Stimulated activated naive B cell treated with anti-CD40 and anti-IgM and Interleukin-4, amounts not matched to agents 10 μg/mL and 1 μg/mL and 100 μg/mL, for 72 hours (primary cell): ENCODE measurements around the gene ARHGAP10.

ENCODE experiments used
- ATAC-seq, 2 donors: fragments of 150-1000 bp; cut with Tn5 transposase; replicated peaks; 2 replicates each; pipeline ENCODE4 v1.10.0; 2021; ENCODE audit warnings: moderate library complexity in 1 of 2
- DNase-seq: peaks from one replicate; pipeline ENCODE4 v3.0.0; 2021
- H3K27ac Mint-ChIP-seq: one replicate; pipeline ENCODE4 v1.8.0; 2022; ENCODE audit warnings: mild to moderate bottlenecking, mixed read lengths
- H3K27me3 Mint-ChIP-seq, 2 donors: one replicate each; pipeline ENCODE4 v1.8.0; 2022; ENCODE audit warnings: mixed read lengths in 2 of 2
- H3K36me3 Mint-ChIP-seq, 2 donors: one replicate each; pipeline ENCODE4 v1.8.0; 2022; ENCODE audit warnings: mixed read lengths in 2 of 2, mild to moderate bottlenecking in 1 of 2
- H3K4me1 Mint-ChIP-seq, 2 donors: one replicate each; pipeline ENCODE4 v1.8.0; 2022; ENCODE audit warnings: mixed read lengths in 2 of 2, mild to moderate bottlenecking in 1 of 2
- H3K4me3 Mint-ChIP-seq, 2 donors: one replicate each; pipeline ENCODE4 v1.8.0; 2022; ENCODE audit warnings: mild to moderate bottlenecking in 2 of 2, mixed read lengths in 2 of 2, moderate library complexity in 1 of 2
- H3K9me3 Mint-ChIP-seq, 2 donors: one replicate each; pipeline ENCODE4 v1.8.0; 2022; ENCODE audit warnings: mixed read lengths in 2 of 2, mild to moderate bottlenecking in 1 of 2

The ARHGAP10 gene

DNA sequence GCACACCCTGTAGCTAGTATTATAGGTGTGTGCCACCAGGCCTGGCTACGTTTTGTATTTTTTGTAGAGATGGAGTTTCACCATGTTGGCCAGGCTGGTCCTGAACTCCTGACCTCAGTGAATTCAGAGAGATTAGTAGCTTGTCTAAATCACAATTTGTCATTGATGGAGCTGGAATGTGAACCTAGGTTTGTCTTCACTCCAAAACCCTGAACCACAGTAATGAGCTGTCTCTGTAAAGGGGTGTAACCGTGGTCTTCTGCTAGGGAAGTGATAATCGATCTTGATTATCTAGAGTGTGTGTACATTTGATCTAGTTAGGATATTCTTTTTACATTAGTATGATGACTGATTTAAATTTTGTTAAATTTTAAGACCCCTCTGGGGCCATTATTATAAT lies 8.3 kb downstream of the ARHGAP10 start:
- H3K9me3 Mint-ChIP-seq, result peaks cover 0 to 1% of the 10 kb centered on the region in 2 donors
- DNase-seq, result no peak

DNA sequence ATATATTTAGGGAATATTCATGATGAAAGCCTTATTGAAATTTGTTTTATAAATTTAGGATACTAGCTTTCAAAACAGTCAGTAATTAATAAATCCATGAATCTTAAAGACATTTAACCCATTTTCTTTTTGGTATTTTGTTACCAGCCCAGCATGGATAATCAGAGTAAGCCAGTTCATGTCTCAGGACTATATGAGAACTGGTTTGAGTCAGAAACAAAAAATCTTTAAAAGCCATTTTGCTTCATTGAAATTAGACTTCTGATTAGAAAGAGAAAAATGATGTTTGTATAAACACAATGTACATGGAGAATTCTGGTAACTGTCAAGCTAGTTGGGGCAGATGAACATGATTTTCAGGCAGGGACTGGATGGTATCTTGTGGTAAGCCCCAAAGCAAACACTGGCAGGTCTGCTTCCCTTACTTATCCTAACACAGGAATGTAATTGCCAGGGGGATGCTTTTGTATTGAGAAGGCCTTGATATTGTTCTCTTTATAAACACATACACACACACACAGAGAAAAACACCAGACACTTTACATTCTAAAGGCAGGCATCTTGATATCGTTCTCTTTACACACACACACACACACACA lies 9.4 kb downstream of the ARHGAP10 start:
- Mint-ChIP-seq H3K36me3 (peaks cover 2 to 3% of the 10 kb centered on the region in 2 donors), H3K27me3 (peaks cover 11 to 23% of the 10 kb centered on the region in 2 donors), H3K4me3 (no peak overlapping the region), H3K4me1 (no peaks in the 10 kb centered on the region), H3K9me3 (peaks cover 0 to 1% of the 10 kb centered on the region in 2 donors), H3K27ac (no peak overlapping the region)
- DNase-seq (no peak), ATAC-seq (no peak)

More for the DNA sequence above, 8.3 kb downstream of the ARHGAP10 start:
- no peak overlapping the region for H3K27ac Mint-ChIP-seq
- peaks cover 19 to 27% of the 10 kb centered on the region in 2 donors for H3K27me3 Mint-ChIP-seq
- no peaks in the 10 kb centered on the region for H3K4me1 Mint-ChIP-seq
- H3K36me3 Mint-ChIP-seq, result peaks cover 2 to 3% of the 10 kb centered on the region in 2 donors
- no peak for ATAC-seq
- no peak overlapping the region for H3K4me3 Mint-ChIP-seq

DNA sequence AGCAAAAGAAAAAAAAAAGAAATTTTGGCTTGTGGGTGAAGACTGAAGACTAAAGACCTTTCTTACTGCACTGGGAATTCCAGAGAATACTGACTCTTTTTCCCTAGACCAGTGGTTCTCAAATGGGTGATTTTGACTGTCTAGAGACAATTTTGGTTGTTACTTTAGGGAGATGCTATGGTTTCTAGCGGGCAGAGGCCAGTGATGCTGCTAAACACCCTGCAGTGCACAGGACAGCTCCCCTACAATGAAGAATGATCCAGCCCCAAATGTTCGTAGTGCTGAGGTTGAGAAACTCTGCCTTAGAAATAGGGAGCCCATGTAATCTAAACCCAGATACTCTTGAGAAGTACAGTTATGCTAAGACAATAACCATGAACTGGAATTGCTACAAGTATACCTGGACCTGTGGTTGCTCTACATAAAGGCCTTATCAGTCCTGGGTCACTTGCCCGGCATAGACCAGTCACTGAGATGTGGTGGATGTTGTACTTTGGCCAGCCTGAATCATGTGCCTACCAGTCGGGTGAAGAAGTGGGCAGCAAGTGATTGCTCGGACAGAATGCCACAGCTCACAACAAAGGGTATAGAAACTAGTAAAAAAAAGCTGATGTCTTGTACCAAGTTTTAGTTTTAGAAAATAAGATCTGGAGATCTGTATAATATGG lies 16.0 kb downstream of the ARHGAP10 start:
- no peak overlapping the region for H3K4me3 Mint-ChIP-seq
- ATAC-seq (no peak), DNase-seq (no peak)
- H3K27me3 Mint-ChIP-seq, result peaks cover 6 to 13% of the 10 kb centered on the region in 2 donors
- H3K27ac Mint-ChIP-seq, result no peak overlapping the region
- peaks cover 2 to 3% of the 10 kb centered on the region in 2 donors for H3K36me3 Mint-ChIP-seq
- peaks cover 0 to 1% of the 10 kb centered on the region in 2 donors for H3K9me3 Mint-ChIP-seq
- H3K4me1 Mint-ChIP-seq, result no peaks in the 10 kb centered on the region

DNA sequence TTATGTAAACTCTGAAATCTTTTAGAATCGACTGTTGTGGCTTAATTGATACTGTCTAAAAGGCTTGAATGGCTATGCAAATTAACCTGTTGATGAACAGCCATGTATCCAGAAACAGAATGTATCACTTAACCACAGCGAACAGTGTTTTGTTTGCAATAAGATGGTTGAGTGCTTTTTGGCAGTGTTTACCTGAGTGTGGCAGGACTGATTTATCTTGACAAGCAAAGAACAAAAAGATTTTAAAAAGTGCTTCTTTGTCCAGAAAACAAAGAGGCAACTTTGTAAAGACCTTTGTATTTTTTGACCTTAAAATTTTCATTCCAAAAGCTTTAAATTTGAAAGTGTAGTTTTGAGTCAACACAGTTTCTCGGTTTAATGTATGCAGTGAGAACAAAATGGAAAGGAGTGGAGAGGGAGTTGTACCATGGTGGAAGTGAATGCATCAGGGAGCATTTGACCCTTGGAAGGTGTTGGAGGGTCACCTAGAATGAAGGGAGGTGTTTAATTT lies 18.0 kb downstream of the ARHGAP10 start:
- DNase-seq (no peak), ATAC-seq (no peak)
- Mint-ChIP-seq H3K27ac (no peak overlapping the region), H3K4me3 (no peak overlapping the region), H3K27me3 (peaks cover 2 to 3% of the 10 kb centered on the region in 2 donors), H3K9me3 (peaks cover 0 to 1% of the 10 kb centered on the region in 2 donors), H3K36me3 (peaks cover 2% of the 10 kb centered on the region in 2 donors), H3K4me1 (no peaks in the 10 kb centered on the region)

DNA sequence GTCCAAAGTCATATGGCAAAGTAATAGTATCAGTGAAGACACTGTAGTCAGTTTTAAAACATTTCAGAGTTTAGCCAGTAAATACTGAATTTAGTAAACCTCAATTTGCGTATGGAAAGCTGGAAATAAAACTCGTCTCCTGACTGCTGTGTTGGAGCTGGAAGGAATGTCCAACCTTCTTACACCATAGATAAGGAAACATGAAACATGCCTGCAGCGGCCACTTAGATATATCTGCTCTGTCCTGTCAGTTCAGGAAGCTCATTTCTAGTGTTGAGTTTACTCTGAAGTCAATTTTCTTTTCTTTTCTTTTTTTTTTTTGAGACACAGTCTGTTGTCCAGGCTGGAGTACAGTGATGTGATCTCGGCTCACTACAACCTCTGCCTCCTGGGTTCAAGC lies 21.2 kb downstream of the ARHGAP10 start:
- Mint-ChIP-seq H3K4me1 (no peaks in the 10 kb centered on the region), H3K36me3 (no peaks in the 10 kb centered on the region), H3K27me3 (no peaks in the 10 kb centered on the region)

DNA sequence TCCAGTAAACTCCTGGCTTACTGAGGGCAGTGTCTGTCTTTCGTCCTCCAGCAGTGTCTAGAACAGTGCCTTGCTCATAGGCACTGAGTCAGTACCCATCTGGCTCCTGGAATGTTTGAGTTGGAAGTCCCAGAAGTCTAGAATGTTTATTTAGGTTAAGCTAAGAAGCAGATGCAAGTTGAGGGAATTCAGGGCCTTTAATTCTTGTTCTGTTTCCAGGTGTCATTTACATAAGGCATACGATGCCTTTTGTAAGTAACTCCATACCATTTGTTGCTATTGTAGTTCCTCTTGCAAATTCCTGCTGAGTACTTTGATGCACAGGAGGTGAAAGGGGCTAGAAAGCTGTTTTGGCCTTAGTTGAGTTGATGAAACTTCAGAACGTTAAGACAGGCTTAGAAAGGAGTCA lies 22.2 kb downstream of the ARHGAP10 start:
- no peaks in the 10 kb centered on the region for H3K4me1 Mint-ChIP-seq
- H3K9me3 Mint-ChIP-seq, result no peaks in the 10 kb centered on the region
- ATAC-seq, result no peak

More for the DNA sequence above, 21.2 kb downstream of the ARHGAP10 start:
- Mint-ChIP-seq H3K4me3 (no peak overlapping the region), H3K9me3 (no peaks in the 10 kb centered on the region), H3K27ac (no peak overlapping the region)
- DNase-seq (no peak), ATAC-seq (no peak)

DNA sequence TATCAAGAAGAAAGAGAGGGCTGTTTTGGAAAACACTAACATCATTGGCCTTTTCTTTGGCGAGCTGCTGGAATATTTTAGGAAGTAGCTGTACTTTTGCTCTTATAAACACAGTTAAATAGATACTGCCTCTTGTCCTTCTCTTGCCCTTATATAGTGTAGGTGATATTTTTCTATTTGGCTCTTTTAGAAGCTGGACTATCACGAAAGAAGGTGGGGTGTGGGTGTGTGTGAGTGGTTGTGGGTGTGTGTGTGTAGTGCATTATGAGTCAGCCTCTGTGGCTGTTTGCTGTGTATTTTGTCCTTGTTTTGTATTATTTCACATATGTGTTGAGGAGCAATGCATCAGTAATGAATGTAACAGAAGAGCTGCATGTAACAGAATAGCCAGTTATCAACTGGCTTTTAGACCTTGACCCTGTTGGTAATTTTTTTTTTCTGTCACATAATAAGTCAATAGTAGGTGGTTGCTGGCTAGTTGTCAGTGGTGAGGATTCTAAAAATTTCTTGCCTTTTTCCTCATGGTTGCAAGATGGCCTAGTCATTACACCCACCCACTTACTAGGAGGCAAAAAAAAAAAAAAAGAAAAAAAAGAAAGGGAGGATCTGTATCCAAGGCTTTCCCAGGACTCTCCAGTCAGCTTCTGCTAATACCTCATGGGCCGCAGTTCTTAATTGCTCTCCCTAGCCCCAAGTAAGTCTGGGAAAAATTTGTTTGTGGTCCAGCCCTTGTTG lies 23.8 kb downstream of the ARHGAP10 start:
- Mint-ChIP-seq H3K27ac (no peak overlapping the region), H3K4me1 (no peaks in the 10 kb centered on the region), H3K27me3 (no peaks in the 10 kb centered on the region), H3K9me3 (no peaks in the 10 kb centered on the region), H3K4me3 (no peak overlapping the region), H3K36me3 (no peaks in the 10 kb centered on the region)
- ATAC-seq (no peak), DNase-seq (no peak)

More for the DNA sequence above, 22.2 kb downstream of the ARHGAP10 start:
- H3K4me3 Mint-ChIP-seq, result no peak overlapping the region
- no peak for DNase-seq
- no peaks in the 10 kb centered on the region for H3K27me3 Mint-ChIP-seq
- no peaks in the 10 kb centered on the region for H3K36me3 Mint-ChIP-seq
- H3K27ac Mint-ChIP-seq, result no peak overlapping the region

DNA sequence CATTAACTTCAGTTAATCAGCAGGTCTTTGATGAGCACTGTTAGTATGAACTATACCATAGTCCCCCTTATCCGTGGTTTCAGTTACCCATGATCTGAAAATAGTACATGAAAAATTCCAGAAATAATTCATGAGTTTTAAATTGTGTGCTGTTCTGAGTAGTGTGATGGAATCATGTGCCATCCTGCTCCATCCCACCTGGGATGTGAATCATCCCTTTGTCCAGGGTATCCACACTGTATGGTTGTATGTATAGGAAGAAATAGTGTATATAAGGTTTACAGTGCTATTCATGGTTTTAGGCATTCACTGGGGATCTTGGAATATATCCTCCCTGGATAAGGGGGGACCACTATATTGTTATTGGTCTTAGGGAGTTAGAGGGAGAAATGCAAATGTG lies 24.5 kb downstream of the ARHGAP10 start:
- ATAC-seq, result no peak
- Mint-ChIP-seq H3K9me3 (no peaks in the 10 kb centered on the region), H3K36me3 (no peaks in the 10 kb centered on the region), H3K4me3 (no peak overlapping the region), H3K27ac (no peak overlapping the region), H3K4me1 (no peaks in the 10 kb centered on the region), H3K27me3 (no peaks in the 10 kb centered on the region)
- no peak for DNase-seq

DNA sequence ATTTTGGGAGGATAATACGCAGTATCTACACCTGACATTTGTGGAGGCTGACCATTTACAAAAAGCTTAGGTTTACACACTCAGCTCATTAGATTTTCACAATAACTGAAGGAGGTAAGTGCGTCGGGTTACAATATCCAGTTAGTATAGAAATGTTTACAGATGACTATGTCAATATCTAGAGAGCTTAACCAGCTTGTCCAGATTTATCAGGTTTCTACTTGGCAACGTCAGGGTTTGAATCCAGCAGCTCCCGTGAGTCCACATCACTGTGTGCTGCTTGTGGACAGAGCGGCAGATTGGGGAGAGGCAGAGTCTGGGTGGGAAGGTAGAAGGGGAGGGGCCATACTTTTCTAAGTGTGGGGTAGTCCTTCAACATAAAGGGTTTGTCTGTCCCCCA lies 28.3 kb downstream of the ARHGAP10 start:
- no peak for ATAC-seq
- Mint-ChIP-seq H3K4me1 (no peaks in the 10 kb centered on the region), H3K36me3 (no peaks in the 10 kb centered on the region), H3K27ac (no peak overlapping the region), H3K4me3 (no peak overlapping the region), H3K27me3 (no peaks in the 10 kb centered on the region), H3K9me3 (no peaks in the 10 kb centered on the region)
- DNase-seq, result no peak

DNA sequence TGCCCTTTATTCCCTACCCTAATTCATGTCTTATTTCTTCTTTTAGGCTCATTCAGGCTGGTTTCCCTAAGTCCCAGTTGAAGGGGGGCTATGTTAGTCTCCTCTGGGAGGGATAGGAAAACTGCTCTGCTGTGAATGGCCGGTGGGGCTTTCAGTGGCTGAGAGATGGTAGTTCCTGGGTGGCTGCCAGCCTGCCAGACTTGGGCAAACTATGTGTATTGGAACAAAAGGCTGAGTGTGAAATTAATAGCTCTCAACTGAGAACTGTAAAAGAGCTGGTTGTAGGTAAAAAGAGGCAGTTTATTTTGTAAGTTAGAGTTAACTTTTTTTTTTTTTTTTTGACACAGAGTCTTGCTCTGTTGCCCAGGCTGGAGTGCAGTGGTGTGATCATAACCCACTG lies 28.8 kb downstream of the ARHGAP10 start:
- H3K36me3 Mint-ChIP-seq, result no peaks in the 10 kb centered on the region
- no peaks in the 10 kb centered on the region for H3K4me1 Mint-ChIP-seq
- no peak for ATAC-seq
- no peak overlapping the region for H3K27ac Mint-ChIP-seq
- no peaks in the 10 kb centered on the region for H3K27me3 Mint-ChIP-seq
- H3K4me3 Mint-ChIP-seq, result no peak overlapping the region
- no peak for DNase-seq
- no peaks in the 10 kb centered on the region for H3K9me3 Mint-ChIP-seq

DNA sequence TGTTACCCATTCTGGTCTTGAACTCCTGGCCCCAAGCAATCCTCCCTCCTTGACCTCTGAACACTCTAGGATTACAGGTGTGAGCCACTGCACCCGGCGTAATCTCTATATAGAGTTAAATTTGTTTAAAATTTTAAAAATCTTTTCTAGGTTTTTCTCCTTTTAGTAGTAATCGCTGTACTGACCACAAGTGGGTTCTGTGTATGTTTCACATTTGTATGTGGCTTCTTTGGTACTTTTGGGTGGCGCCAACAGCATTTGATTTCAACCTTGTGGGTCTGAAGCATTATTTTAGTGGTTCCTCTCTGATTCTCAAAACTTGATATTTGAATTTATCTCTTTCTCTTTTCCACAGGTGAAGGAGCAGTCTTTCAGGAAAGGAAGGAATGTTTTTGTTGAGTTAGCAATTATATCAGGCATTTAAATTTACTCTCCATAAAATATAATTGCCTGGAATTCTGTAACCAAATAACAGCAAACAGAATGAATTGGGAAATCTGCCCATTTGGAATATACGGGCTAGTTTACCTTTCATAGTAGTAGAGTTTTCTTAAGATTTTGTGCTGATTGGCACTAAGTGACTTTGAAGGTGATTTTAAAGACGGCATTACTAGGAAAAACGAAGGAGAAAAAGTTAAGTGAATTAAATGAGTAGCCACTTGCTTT lies 29.5 kb downstream of the ARHGAP10 start:
- H3K4me3 Mint-ChIP-seq, result no peak overlapping the region
- no peak for ATAC-seq

DNA sequence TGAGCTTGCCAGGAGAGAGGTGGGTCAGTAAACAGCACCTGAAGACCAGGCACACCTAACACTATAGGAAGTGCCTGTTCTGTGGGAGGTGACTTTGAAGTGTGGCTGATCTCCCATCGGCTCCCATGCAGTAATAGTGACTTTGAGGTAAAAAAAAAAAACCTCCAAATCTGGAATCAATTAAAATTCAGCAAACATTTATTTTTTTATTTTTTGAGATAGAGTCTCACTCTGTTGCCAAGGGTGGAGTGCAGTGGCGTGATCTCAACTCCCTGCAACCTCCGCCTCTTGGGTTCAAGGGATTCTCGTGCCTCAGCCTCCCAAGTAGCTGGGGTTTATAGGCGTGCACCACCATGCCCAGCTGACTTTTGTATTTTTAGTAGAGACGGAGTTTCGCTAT lies 32.4 kb downstream of the ARHGAP10 start:
- H3K4me1 Mint-ChIP-seq, result no peaks in the 10 kb centered on the region
- H3K27ac Mint-ChIP-seq, result no peak overlapping the region
- no peak for ATAC-seq
- H3K4me3 Mint-ChIP-seq, result no peak overlapping the region
- H3K9me3 Mint-ChIP-seq, result no peaks in the 10 kb centered on the region
- DNase-seq, result no peak
- no peaks in the 10 kb centered on the region for H3K36me3 Mint-ChIP-seq
- H3K27me3 Mint-ChIP-seq, result no peaks in the 10 kb centered on the region

More for the DNA sequence above, 29.5 kb downstream of the ARHGAP10 start:
- H3K4me1 Mint-ChIP-seq, result no peaks in the 10 kb centered on the region
- H3K27ac Mint-ChIP-seq, result no peak overlapping the region
- no peak for DNase-seq
- no peaks in the 10 kb centered on the region for H3K27me3 Mint-ChIP-seq
- no peaks in the 10 kb centered on the region for H3K9me3 Mint-ChIP-seq
- no peaks in the 10 kb centered on the region for H3K36me3 Mint-ChIP-seq

DNA sequence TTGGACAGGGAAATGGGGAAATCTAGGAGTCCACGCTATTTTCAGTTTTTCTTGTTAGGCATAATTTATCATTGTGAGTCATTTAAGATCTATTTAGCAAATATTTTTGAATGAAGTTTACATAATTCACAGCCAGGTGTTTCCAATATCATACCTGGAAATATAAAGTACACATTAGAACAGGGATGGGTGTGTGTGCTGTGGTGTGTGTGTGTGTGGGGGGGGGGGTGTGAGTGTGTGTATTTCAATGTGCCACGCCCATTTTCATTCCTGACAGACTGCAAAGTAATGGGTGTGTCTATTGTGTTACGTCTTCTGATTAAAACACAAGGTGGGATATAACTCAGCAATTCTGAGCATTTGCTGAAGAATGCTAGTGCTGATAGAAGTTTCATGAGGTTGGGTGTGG lies 33.2 kb downstream of the ARHGAP10 start:
- ATAC-seq (no peak), DNase-seq (no peak)
- Mint-ChIP-seq H3K27me3 (no peaks in the 10 kb centered on the region), H3K27ac (no peak overlapping the region), H3K9me3 (no peaks in the 10 kb centered on the region), H3K4me3 (no peak overlapping the region), H3K4me1 (no peaks in the 10 kb centered on the region), H3K36me3 (no peaks in the 10 kb centered on the region)

DNA sequence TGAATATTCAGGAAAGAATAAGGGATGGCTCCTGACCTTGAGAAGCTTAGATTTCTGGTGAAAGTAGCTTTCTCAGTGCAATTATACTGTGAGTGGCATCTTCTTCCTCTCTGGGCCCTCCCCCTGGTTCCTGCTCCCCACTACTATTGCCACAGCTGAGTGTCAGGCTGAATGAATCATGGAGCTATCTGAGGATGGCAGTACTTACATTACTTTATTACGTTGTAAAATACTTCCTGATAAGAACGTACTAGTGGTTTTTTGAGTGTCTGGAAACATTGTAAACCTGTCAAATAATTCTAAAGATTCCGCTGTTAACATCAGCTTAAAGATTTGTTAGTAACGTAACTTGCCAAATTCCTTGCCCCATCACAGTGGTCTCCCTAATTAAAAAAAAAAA lies 36.2 kb downstream of the ARHGAP10 start:
- Mint-ChIP-seq H3K9me3 (no peaks in the 10 kb centered on the region), H3K4me3 (no peak overlapping the region), H3K4me1 (no peaks in the 10 kb centered on the region), H3K36me3 (no peaks in the 10 kb centered on the region), H3K27me3 (no peaks in the 10 kb centered on the region), H3K27ac (no peak overlapping the region)
- DNase-seq (no peak), ATAC-seq (no peak)
